Epithelial cell of alveolus of lung (primary cell): Measurements from ENCODE around the gene EAF1. TPM values are rescaled to one million over a fixed set of nuclear protein-coding genes. Genes with fewer than 3 reads are reported as not detected.

Experiments used
- total RNA-seq: library from RNA; depleted of rRNA; stranded (reverse); fragments of >200 nt; gene quantifications from 2 replicates; pipeline ENCODE4 v1.2.1, GENCODE V29; 2015

EAF1 gene
- total RNA-seq = 15.4 and 16.0 TPM in 2 replicates

DNA sequence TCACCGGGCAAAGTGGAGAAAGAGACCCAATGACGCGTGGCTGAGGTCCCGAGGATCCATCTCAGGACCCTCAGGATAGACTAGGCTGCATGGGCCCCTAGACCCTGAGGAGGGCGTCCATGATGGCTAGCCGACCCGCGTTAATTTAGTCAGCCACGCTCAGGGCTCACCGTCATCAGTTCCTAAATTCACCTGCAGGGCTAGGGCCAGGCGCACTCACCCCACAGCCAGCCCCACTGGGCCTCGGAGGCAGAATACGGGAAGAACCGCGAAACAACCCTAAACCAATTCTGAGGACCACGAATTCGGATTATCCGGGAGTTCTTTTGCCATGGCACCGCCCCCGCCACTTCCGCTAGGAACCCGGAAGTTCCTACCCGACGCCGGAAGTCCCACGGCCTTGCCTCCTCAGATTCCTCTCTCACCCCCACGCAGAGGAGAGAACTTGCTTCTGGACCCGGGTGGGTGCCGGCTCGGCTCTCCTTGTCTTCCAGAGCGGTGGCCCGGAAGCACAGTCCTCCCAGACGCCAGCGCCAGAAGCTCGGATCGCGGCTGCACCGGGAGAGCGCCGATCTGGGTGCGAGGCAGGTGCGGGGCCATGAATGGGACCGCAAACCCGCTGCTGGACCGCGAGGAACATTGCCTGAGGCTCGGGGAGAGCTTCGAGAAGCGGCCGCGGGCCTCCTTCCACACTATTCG, at the start of gene EAF1, which contains the start of gene METTL6:
EAF1 (plus strand) TSS at position 417 of the 699 bp plus-strand sequence; CDS start at position 599, 182 bp downstream.
METTL6 (minus strand) TSS at position 363 of the 699 bp plus-strand sequence. CDS start 1,033 bp downstream, outside the sequence.

Other genes starting within 250 kb of the EAF1 start
- 16.9 and 24.8 TPM in 2 replicates for gene CAPN7, start 221.4 kb upstream of the EAF1 start, total RNA-seq
- gene SH3BP5, start 95.0 kb upstream of the EAF1 start, total RNA-seq = 6.5 and 8.6 TPM in 2 replicates
- 12.0 and 20.9 TPM in 2 replicates for gene METTL6, start 54 bp upstream of the EAF1 start, total RNA-seq
- 0.08 TPM in 1 of 2 replicates, not detected in the other for gene COLQ, start 94.1 kb downstream of the EAF1 start, total RNA-seq
- gene HACL1, start 174.0 kb downstream of the EAF1 start, total RNA-seq = 15.1 and 18.7 TPM in 2 replicates
- 15.3 and 20.0 TPM in 2 replicates for gene BTD, start 174.1 kb downstream of the EAF1 start, total RNA-seq